IPS-NIHi11 (cell line): ENCODE measurements around the gene PRKAR1B.

Experiments used
- DNase-seq: peaks from one replicate; pipeline ENCODE4 v3.0.0; 2012; ENCODE audit warnings: mixed read lengths, low spot score

Gene PRKAR1B

DNA sequence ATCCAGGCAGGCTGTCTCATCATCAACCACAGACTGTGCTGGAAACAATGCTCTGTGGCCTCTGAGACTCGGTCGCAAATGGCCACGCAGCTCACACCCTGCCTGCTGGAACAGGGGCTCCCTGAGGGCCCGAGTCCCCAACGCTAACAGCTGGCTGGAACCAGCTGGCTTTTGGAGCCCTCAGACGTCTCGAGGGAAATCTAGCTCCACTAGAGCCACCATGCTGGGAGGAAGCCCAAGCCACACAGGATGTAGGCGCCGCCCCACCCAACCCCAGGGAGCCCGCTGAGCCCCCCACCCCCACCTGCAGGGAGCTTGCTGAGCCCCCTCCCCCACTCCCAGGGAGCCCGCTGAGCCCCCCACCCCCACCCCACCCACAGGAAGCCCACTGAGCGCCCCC is 186.1 kb downstream of the PRKAR1B start:
- DNase-seq: no peak

DNA sequence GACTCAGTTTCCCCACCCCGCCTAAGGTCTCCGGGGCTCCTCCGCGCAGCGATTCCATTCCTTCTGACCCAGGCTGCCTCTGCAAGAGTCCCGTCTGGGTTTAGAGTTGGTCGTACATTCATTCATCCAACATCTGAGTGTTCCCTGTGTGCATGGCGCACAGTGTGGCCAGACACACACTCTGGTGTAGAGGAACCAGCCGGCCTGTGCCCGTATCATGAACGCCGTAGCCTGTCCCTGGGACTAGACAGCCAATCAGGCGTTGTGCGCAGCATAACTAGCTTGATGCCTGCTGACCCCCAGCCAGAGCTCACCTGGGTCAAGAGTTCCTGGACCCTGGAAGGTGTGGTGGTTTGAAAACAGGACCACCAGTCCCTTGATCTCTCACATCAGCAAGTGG is 186.5 kb downstream of the PRKAR1B start:
- DNase-seq: no peak

DNA sequence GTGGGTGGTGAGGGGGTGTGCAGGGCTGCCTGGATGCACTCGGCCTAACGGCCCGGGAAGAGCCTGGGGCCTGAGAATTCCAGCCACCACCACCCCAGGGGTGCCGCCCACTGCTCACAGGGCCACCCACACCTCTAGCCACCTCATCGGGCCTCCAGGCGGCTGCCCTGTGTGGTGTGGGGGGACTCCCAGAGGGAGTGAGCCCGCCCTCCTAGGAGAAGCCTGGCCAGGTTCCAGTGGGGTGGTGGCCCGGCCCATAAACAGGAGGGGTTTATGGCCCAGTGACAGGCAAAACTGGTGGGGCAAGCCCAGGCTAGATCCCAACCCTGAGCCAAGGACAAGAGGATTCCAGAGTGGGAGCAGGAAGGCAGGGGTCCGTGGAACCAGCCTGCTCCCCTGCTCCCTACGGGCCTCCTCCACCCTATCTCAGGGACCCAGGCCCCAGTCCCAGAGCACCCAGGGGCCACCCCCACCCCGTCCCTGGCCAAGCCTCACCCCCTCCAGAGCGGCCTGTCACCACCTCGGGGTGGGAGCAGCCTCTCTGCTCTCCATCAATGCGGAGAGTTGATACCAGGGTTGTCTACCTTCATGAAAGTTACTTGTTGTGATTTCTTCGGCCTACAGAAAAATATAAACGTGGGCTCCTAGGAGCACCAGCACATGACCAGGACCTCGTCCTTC is 187.2 kb downstream of the PRKAR1B start:
- DNase-seq: peak; percentile 78

DNA sequence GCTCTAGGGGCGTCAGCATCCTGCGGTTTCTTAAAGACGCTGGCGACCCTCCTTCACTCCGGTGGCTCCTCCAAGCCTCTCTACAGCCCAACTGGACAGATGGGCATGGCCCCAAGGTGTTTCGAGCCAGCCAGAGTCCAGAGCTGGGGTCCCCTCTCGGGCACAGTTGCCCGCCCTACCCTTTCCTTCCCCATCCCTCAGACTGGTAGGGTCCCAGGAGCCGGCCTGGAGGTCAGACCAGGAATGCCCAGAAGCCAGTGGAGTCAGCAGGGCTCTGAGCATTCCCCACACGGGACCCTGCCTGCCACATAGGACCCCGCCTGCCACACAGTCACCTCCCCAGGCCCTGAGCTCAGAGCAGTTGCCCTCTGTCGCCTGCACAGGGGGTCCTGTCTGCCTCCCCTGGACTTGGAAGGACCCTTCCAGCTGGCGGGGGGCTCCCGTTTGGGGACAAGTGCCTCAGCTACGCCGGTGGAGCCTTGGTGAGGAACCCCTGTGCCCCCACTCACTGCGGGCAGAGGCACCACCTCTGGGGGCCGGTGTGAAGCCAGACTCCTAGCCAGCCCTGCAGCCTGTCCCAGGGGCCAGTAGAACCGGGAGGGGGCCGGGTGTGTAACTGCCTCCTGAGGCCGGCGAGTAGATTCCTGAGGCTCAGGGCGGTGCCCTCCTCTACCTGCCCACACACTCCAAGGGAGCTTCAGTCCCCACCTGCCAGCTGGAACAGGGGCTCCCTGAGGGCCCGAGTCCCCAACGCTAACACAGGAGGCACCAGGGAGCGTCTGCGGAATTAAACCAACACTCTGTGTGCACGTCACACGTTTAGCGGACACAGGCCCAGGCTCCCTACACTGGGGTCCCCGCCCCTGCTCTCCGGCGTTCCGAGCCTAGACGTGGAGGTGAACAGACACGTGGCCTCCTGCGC is 188.1 kb downstream of the PRKAR1B start:
- DNase-seq: no peak

DNA sequence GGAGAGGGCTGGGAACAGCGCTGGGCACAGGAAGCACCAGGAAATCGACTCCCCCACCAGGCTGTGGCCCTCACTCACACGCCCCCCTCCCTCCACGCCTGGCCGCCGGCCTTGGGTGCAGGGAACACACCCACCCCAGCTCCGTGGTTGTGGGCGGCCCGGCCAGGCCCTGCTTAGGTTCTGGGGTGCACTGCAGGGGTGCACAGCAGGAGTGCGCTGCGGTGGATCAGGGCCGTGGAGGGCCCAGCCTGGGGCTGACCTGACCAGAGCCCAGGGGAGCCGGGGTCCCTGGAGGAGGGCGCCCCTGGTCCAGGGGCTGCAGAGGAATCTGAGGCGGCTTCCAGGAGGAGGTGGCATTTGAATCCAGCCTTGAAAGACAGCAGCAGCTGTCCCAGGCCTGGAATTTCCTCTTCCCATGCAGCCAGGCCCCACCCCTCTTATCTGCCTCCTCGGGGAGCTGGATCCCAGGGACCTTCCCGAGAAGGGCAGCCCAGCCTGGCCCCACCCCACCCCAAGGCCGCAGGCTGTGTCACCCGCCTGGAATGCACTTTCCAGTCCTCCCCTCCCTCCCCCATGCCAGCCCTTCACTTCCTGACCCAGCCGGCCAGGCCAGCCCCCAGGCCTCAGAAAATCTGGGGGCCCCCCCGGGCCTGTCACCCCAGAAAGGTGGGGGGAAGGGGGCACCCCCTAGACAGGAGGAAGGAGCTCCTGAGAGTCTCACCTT is 189.0 kb downstream of the PRKAR1B start:
- peak; percentile 79 for DNase-seq

GRCh38 chr7:536231-536630 is 190.8 kb downstream of the PRKAR1B start:
- DNase-seq: no peak

DNA sequence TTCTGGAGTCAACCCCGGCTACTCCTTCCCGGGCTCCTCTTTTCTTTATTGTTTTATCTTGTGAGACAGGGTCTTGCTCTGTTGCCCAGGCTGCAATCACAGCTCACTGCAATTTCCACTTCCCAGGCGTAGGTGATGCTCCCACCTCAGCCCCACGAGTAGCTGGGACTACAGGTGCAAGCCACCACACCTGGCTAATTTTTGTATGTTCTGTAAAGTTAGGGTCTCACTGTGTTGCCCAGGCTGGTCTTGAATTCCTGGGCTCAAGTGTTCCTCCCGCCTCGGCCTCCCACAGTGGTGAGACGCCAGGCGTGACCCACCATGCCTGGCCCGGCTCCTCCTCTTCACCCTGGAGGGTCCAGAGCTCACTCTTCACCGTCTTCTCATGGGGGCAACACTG is 192.1 kb downstream of the PRKAR1B start:
- DNase-seq: no peak

DNA sequence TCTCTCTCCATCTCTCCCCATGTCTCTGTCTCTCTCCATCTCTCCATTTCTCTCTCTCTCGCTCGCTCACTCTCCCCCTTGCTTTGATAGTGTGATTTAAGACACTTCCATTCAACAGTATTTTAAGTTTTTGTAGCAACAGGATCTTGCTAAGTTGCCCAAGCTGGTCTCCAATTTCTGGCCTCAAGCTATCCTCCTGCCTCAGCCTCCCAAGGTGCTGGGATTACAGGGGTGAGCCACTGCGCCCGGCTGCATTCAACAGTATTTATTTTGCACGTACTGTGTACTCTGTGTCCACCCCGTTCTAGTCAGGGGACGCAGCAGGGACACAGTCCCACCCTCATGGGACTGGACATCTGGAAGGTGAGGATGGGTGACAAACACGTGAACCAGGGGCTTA is 193.0 kb downstream of the PRKAR1B start:
- DNase-seq: no peak

DNA sequence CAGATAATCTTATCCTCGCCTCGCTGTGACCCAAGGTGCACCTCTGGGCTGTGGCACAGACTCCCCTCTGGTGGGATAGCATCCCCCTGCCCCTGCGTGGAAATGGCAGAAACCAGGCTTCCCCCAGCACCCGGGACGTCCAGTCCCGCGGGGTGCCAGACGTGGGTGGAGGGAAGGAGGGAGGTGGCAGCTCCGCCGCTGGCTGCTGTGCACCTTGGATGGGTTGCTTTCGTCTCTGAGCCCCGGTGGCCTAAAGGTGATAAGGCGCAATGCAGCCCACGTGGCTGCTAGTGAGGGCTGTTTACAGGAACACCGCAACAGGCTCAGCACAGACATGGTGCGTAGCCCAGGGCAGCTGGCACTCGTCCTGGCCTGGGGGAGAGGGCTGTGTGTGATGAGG is 193.8 kb downstream of the PRKAR1B start:
- DNase-seq: no peak

DNA sequence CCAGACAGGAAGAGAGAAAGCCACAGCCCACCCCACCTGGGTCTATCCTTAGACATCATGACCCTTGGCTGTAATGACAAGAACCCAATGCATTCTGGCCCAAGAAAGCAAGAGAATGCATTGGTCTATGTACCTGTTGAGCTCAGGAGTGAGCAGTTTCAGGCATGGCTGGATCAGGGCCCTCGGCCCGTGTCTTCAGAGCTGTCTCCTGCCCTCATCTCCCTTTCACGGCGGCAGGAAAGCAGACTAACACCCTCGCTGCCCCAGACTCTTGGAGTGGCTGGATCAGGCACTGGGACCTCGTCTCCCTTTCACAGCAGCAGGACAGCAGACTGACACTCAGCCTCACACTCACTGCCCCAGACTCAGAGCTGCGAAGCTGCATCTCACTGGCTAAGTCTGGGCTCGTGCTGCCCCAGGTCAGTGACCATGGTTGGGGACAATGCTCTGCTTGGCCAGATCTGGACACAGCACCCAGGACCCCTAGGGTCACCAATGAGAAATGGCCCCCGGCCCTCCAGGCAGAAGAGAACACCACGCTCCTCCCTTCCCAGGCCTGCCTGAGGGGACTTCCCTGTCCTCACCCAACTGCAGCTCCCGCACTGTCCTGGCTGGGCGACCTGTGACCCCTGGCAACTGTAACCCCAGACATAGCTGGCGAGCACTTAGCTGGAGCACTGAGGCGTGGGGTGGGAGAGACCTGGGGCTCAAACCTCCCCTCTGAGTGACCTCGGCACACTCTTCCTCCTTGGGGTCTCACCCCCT is 194.5 kb downstream of the PRKAR1B start:
- DNase-seq: no peak

GRCh38 chr7:531777-532176 is 195.3 kb downstream of the PRKAR1B start:
- no peak for DNase-seq

DNA sequence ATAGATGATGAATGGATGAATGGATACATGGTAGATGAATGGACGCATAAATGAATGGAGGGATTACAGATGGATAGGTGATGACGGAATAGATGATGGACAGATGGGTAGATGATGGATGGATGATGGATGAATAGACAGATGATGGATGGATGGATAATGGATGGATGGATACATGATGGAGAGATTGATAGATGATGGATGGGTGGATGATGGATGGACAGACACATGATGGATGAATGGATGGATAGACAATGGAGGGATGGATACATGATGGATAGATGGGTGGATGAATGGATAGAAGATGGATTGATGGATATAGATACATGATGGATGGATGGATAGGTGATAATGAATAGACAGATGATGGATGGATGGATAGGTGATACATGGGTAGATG is 198.6 kb downstream of the PRKAR1B start:
- DNase-seq: no peak

DNA sequence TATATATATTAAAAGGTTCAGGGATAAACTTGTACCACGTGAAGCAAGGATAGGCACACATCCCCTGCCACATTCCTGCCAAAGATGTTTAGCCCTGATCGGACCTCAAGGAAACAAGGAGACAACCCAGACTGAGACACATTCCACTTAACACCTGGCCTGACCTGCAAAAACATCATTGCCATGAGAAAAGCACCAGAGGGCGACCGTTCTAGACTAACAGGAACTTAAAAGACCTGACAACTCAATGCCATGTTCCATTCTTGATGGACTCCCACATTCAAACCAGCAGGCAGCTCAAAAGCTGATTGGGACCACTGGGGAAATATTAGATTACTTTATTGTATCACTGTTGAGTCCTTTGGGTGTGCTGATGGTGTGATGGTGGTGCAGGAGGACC is 199.4 kb downstream of the PRKAR1B start:
- DNase-seq: no peak

DNA sequence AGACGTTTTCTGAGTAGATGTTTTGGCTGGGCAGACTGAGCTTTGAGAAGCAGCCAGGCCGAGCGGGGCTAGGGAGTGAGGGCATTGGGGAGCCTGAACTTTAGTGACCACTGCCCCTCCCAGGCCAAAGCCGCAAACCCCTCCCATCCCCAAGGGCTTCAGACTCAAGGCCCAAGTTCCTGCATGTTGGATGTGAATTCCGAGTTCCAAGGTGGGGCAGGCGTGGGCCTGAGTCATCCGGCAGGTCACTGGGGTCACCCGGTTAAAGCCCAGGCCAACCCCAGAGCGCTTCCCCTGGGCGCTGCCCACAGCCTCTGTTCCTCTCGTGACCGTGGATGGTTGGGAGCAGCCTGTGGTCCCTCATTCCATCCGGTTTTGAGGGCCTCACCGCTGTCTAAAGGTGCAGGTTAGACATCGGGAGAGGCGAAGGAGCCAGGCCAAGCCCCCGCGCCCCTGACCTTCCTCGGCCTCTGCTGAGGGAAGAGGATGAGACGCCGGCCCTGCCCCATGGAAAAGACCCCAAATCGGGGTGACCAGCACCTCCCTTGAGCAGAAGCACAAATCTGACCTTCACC is 200.5 kb downstream of the PRKAR1B start:
- DNase-seq: no peak

GRCh38 chr7:525740-526139 is 201.3 kb downstream of the PRKAR1B start:
- no peak for DNase-seq

- no peak for DNase-seq
Observed at GRCh38 chr7:524800-525199, 202.3 kb downstream of the PRKAR1B start.

DNA sequence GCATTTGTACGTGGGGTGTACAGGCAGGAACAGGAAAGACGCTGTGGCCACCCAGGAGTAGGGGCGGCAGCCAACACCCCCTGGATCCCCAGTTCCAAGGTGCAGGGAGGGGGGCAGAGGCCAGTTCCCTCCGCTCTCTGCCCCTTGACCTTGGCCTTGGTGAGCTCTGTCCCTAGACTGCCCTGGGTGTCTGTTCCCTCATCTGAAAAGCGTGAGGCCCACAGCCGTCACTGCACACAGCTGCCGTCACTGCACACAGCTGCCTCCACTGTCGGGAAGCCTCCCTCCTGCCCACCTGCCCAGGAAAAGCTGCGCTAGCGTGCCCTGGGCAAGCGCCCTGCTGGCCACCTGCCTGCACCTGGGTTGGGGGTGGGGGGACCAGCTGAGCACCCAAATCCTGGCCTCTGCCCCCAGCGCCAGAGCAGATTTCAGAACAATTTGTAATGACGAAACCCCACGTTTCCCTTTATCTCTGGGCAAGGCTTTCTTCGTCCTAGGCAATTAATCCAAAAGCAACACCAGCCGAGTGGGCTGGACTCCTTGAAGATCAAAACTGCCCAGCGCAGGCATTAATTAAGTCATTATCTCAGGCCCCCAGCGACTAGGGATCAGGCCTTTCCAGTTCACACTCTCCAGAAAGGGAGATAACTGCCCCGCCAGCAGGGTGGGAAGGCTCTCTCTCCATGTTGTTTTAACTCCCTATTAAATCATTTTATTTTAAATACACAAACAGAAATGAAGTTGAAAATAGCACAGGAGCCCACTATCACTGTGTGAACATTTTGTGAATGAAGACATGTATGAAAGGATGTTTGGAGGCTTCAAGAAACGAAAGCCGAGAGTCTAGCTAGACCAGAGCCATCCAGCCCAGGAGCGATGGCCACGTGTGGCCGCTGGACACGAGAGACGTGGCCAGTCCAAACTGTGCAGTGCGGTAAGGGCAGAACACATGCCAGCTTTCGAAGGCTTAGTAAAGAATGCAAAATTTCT is 203.4 kb downstream of the PRKAR1B start:
- DNase-seq: no peak

GRCh38 chr7:522951-523314 is 204.1 kb downstream of the PRKAR1B start:
- DNase-seq: no peak

GRCh38 chr7:522071-522950 is 204.8 kb downstream of the PRKAR1B start:
- DNase-seq: peak; percentile 72
